ENCODE results near the gene NET1.

Gene NET1

GRCh38 chr10:5433182-5433581 is 20.8 kb downstream of the NET1 start:
- no peak overlapping the region for H3K4me2 ChIP-seq
- peaks cover 9% of the 10 kb centered on the region; the same call in 1 of the 2 replicates for H3K79me2 ChIP-seq (ENCODE audit: insufficient read depth, low read depth)
- TF ChIP-seq CTCF (conservative IDR thresholded peaks at IDR 0.05; ENCODE audit: low read depth, low read length) = no peak
- peaks cover 6% of the 10 kb centered on the region; the same call in 1 of the 2 replicates for H3K36me3 ChIP-seq (ENCODE audit: insufficient read depth)
- H3K4me3 ChIP-seq (IDR thresholded peaks at IDR 0.05; ENCODE audit: insufficient read depth, low read depth, low read length) = no peak overlapping the region
- no peak overlapping the region for H3K9ac ChIP-seq
- no peak overlapping the region for H3K27ac ChIP-seq
- H4K20me1 ChIP-seq (ENCODE audit: insufficient read depth) = no peaks in the 10 kb centered on the region
- no peak overlapping the region for H2AFZ ChIP-seq (ENCODE audit: low read depth)
- peaks cover 39% of the 10 kb centered on the region for H3K4me1 ChIP-seq (ENCODE audit: low read depth, poor library complexity, severe bottlenecking)
- no peaks in the 10 kb centered on the region for H3K27me3 ChIP-seq (ENCODE audit: insufficient read depth, low read depth)

- peaks cover 39% of the 10 kb centered on the region for H3K4me1 ChIP-seq (ENCODE audit: low read depth, poor library complexity, severe bottlenecking)
- H3K4me2 ChIP-seq = 0 out of 2 replicates have a peak overlapping the region, but pooled peaks have one; percentile 4
- peaks cover 9% of the 10 kb centered on the region; the same call in 1 of the 2 replicates for H3K79me2 ChIP-seq (ENCODE audit: insufficient read depth, low read depth)
- no peak overlapping the region for H2AFZ ChIP-seq (ENCODE audit: low read depth)
- no peak overlapping the region for H3K9ac ChIP-seq
- no peak overlapping the region for H3K27ac ChIP-seq
- H4K20me1 ChIP-seq (ENCODE audit: insufficient read depth) = no peaks in the 10 kb centered on the region
- H3K27me3 ChIP-seq (ENCODE audit: insufficient read depth, low read depth) = no peaks in the 10 kb centered on the region
- TF ChIP-seq CTCF (conservative IDR thresholded peaks at IDR 0.05; ENCODE audit: low read depth, low read length) = peak; percentile 75
- H3K4me3 ChIP-seq (IDR thresholded peaks at IDR 0.05; ENCODE audit: insufficient read depth, low read depth, low read length) = no peak overlapping the region
- H3K36me3 ChIP-seq (ENCODE audit: insufficient read depth) = peaks cover 2% of the 10 kb centered on the region; the same call in 1 of the 2 replicates
Measured at GRCh38 chr10:5434017-5434753, 21.8 kb downstream of the NET1 start.

- Histone ChIP-seq H3K36me3 (ENCODE audit: insufficient read depth) (no peaks in the 10 kb centered on the region), H3K79me2 (ENCODE audit: insufficient read depth, low read depth) (peaks cover 9% of the 10 kb centered on the region; the same call in 1 of the 2 replicates), H3K4me1 (ENCODE audit: low read depth, poor library complexity, severe bottlenecking) (peaks cover 39% of the 10 kb centered on the region)
Measured at GRCh38 chr10:5435328-5435727, 23.0 kb downstream of the NET1 start.

GRCh38 chr10:5440206-5440605 is 27.8 kb downstream of the NET1 start:
- no peak overlapping the region for H3K4me2 ChIP-seq
- H3K27me3 ChIP-seq (ENCODE audit: insufficient read depth, low read depth) = no peaks in the 10 kb centered on the region
- H3K27ac ChIP-seq = no peak overlapping the region
- peaks cover 18% of the 10 kb centered on the region; the same call in 1 of the 2 replicates for H3K79me2 ChIP-seq (ENCODE audit: insufficient read depth, low read depth)
- H3K4me3 ChIP-seq (IDR thresholded peaks at IDR 0.05; ENCODE audit: insufficient read depth, low read depth, low read length) = no peak overlapping the region
- TF ChIP-seq CTCF (conservative IDR thresholded peaks at IDR 0.05; ENCODE audit: low read depth, low read length) = no peak
- no peak overlapping the region for H2AFZ ChIP-seq (ENCODE audit: low read depth)
- H3K9ac ChIP-seq = no peak overlapping the region
- no peaks in the 10 kb centered on the region for H4K20me1 ChIP-seq (ENCODE audit: insufficient read depth)
- H3K36me3 ChIP-seq (ENCODE audit: insufficient read depth) = no peaks in the 10 kb centered on the region
- H3K4me1 ChIP-seq (ENCODE audit: low read depth, poor library complexity, severe bottlenecking) = peaks cover 41% of the 10 kb centered on the region

More at GRCh38 chr10:5435328-5435727, 23.0 kb downstream of the NET1 start:
- Histone ChIP-seq H4K20me1 (ENCODE audit: insufficient read depth) (no peaks in the 10 kb centered on the region), H3K9ac (no peak overlapping the region), H2AFZ (ENCODE audit: low read depth) (no peak overlapping the region), H3K27ac (no peak overlapping the region), H3K4me3 (IDR thresholded peaks at IDR 0.05; ENCODE audit: insufficient read depth, low read depth, low read length) (no peak overlapping the region), H3K27me3 (ENCODE audit: insufficient read depth, low read depth) (no peaks in the 10 kb centered on the region), H3K4me2 (no peak overlapping the region)
- TF ChIP-seq CTCF (conservative IDR thresholded peaks at IDR 0.05; ENCODE audit: low read depth, low read length) = no peak

Data from KMS-11 (cell line).